Astrocyte (in vitro differentiated cells and primary cell): ENCODE measurements around the gene ATG13.

Source experiments
- CTCF ChIP-seq: IDR thresholded peaks from 2 replicates; pipeline ENCODE4 v1.5.1; 2011; ENCODE audit warnings: low read depth, mild to moderate bottlenecking, inconsistent platforms, low read length, moderate library complexity; ENCODE audit not compliant: insufficient read depth
- EZH2 ChIP-seq: IDR thresholded peaks from 2 replicates; pipeline ENCODE4 v1.6.1; 2012; ENCODE audit warnings: mild to moderate bottlenecking, low read length, inconsistent platforms; ENCODE audit not compliant: insufficient read depth

- TF ChIP-seq CTCF (no peak), EZH2 (no peak)
Observed at GRCh38 chr11:46570790-46571398, 46.5 kb upstream of the ATG13 start.
